ENCODE results near the gene HTRA1. TPM values are rescaled to one million over a fixed set of nuclear protein-coding genes. Genes with fewer than 3 reads are reported as not detected.

Gene HTRA1
- total RNA-seq, 1 experiment from 2014 or later = 0.17 TPM

- BruUV-seq (replicated peaks) = no TSS peak
- no peak for DNase-seq (ENCODE audit: low spot score)
- no peaks in the 10 kb centered on the region for H3K27me3 ChIP-seq (replicated peaks; ENCODE audit: insufficient read depth, low read depth, low read length, poor library complexity)
- H3K4me1 ChIP-seq (ENCODE audit: insufficient read depth, low read length, poor library complexity, severe bottlenecking) = no peaks in the 10 kb centered on the region
- no peaks in the 10 kb centered on the region for H3K9me3 ChIP-seq (ENCODE audit: low read depth, low read length, poor library complexity, severe bottlenecking)
- H3K27ac ChIP-seq (ENCODE audit: low read depth, low read length, poor library complexity, severe bottlenecking) = no peak overlapping the region
- TF ChIP-seq EZH2 (IDR thresholded peaks at IDR 0.05; ENCODE audit: borderline replicate concordance, low read depth, low read length, poor library complexity, severe bottlenecking) = no peak
- no peak for TF ChIP-seq CTCF (conservative IDR thresholded peaks at IDR 0.05; ENCODE audit: low read depth, low read length)
- CTCF ChIA-PET = interaction anchor here (0.5 kb wide), 1 partner anchor 20 kb away, joined by 5 read pairs; no protein-coding TSS in a partner anchor
- POLR2A ChIA-PET (ENCODE audit: low non-redundant PET) = no interaction called here
- intact Hi-C loops (cut with micrococcal nuclease; ENCODE audit: unreplicated experiment) = loop anchor here (5.0 kb wide), 1 partner anchor 53 kb away; no protein-coding TSS in a partner anchor
- no peaks in the 10 kb centered on the region for H3K36me3 ChIP-seq (ENCODE audit: insufficient read depth, low read length, poor library complexity, severe bottlenecking)
- H3K4me3 ChIP-seq (ENCODE audit: low read depth, low read length, poor library complexity, severe bottlenecking) = no peak overlapping the region
Observed at GRCh38 chr10:122514045-122514840, 52.9 kb downstream of the HTRA1 start.

GRCh38 chr10:122515022-122515424, 53.7 kb downstream of the HTRA1 start:
- ChIA-PET POLR2A (ENCODE audit: low non-redundant PET) (no interaction called here), CTCF (no interaction called here)
- Histone ChIP-seq H3K27me3 (replicated peaks; ENCODE audit: insufficient read depth, low read depth, low read length, poor library complexity) (no peaks in the 10 kb centered on the region), H3K4me3 (ENCODE audit: low read depth, low read length, poor library complexity, severe bottlenecking) (no peak overlapping the region), H3K4me1 (ENCODE audit: insufficient read depth, low read length, poor library complexity, severe bottlenecking) (no peaks in the 10 kb centered on the region), H3K9me3 (ENCODE audit: low read depth, low read length, poor library complexity, severe bottlenecking) (no peaks in the 10 kb centered on the region), H3K27ac (ENCODE audit: low read depth, low read length, poor library complexity, severe bottlenecking) (no peak overlapping the region), H3K36me3 (ENCODE audit: insufficient read depth, low read length, poor library complexity, severe bottlenecking) (no peaks in the 10 kb centered on the region)
- intact Hi-C loops (cut with micrococcal nuclease; ENCODE audit: unreplicated experiment) = no loop called here
- TF ChIP-seq EZH2 (IDR thresholded peaks at IDR 0.05; ENCODE audit: borderline replicate concordance, low read depth, low read length, poor library complexity, severe bottlenecking) (no peak), CTCF (conservative IDR thresholded peaks at IDR 0.05; ENCODE audit: low read depth, low read length) (no peak)
- DNase-seq (ENCODE audit: low spot score) = no peak
- BruUV-seq (replicated peaks) = no TSS peak

- ChIA-PET CTCF (no interaction called here), POLR2A (ENCODE audit: low non-redundant PET) (no interaction called here)
- intact Hi-C loops (cut with micrococcal nuclease; ENCODE audit: unreplicated experiment) = no loop called here
- DNase-seq (ENCODE audit: low spot score) = no peak
- H3K27ac ChIP-seq (ENCODE audit: low read depth, low read length, poor library complexity, severe bottlenecking) = no peak overlapping the region
- BruUV-seq (replicated peaks) = no TSS peak
- H3K4me3 ChIP-seq (ENCODE audit: low read depth, low read length, poor library complexity, severe bottlenecking) = no peak overlapping the region
- H3K9me3 ChIP-seq (ENCODE audit: low read depth, low read length, poor library complexity, severe bottlenecking) = no peaks in the 10 kb centered on the region
- H3K4me1 ChIP-seq (ENCODE audit: insufficient read depth, low read length, poor library complexity, severe bottlenecking) = no peaks in the 10 kb centered on the region
- no peaks in the 10 kb centered on the region for H3K27me3 ChIP-seq (replicated peaks; ENCODE audit: insufficient read depth, low read depth, low read length, poor library complexity)
- no peaks in the 10 kb centered on the region for H3K36me3 ChIP-seq (ENCODE audit: insufficient read depth, low read length, poor library complexity, severe bottlenecking)
- no peak for TF ChIP-seq CTCF (conservative IDR thresholded peaks at IDR 0.05; ENCODE audit: low read depth, low read length)
- TF ChIP-seq EZH2 (IDR thresholded peaks at IDR 0.05; ENCODE audit: borderline replicate concordance, low read depth, low read length, poor library complexity, severe bottlenecking) = no peak
Observed at GRCh38 chr10:122515588-122516231, 54.4 kb downstream of the HTRA1 start.
